Natural killer cell (primary cell): ENCODE measurements around the gene TRIM72. TPM values are rescaled to one million over a fixed set of nuclear protein-coding genes. Genes with fewer than 3 reads are reported as not detected.
"Not testable (repeated sequence)": the region's sequence is repeated elsewhere in the genome, so short reads cannot be mapped to it uniquely, and the experiment has no call there.

Source experiments
- ATAC-seq, 3 donors: fragments of 150-1000 bp in 2 of 3; fragments of 200-7000 bp in 1 of 3; cut with Tn5 transposase; 1 replicate in 1 of 3; 2 replicates in 2 of 3; pipeline ENCODE4 v1.10.0; 2021; ENCODE audit warnings: mild to moderate bottlenecking in 2 of 3, moderate library complexity in 2 of 3
- DNase-seq, 2 donors: peaks; one replicate each; pipeline versions ENCODE4 v3.0.0 to v3.0.0-alpha.2; 2013 to 2021; ENCODE audit warnings: mixed read lengths in 1 of 2
- H3K27ac ChIP-seq: one replicate; pipeline ENCODE4 v1.5.1; 2013; ENCODE audit warnings: mild to moderate bottlenecking, low read length
- H3K27me3 ChIP-seq: one replicate; pipeline ENCODE4 v1.6.1; 2013; ENCODE audit warnings: low read length; ENCODE audit not compliant: control insufficient read depth, insufficient read depth
- H3K36me3 ChIP-seq: one replicate; pipeline ENCODE4 v1.6.1; 2013; ENCODE audit warnings: low read length; ENCODE audit not compliant: control insufficient read depth, insufficient read depth
- H3K4me1 ChIP-seq: one replicate; pipeline ENCODE4 v1.6.1; 2013; ENCODE audit warnings: low read length; ENCODE audit not compliant: control insufficient read depth, insufficient read depth
- H3K4me3 ChIP-seq: one replicate; pipeline ENCODE4 v1.5.1; 2013; ENCODE audit warnings: low read length
- H3K9me3 ChIP-seq: one replicate; pipeline ENCODE4 v1.6.1; 2013; ENCODE audit warnings: low read length; ENCODE audit not compliant: control insufficient read depth, insufficient read depth
- H3K27ac Mint-ChIP-seq, 2 donors: one replicate each; pipeline ENCODE4 v1.8.0; 2022; ENCODE audit warnings: mild to moderate bottlenecking in 2 of 2, mixed read lengths in 2 of 2, moderate library complexity in 1 of 2
- H3K27me3 Mint-ChIP-seq, 2 donors: one replicate each; pipeline ENCODE4 v1.8.0; 2022; ENCODE audit warnings: low read depth in 2 of 2, mixed read lengths in 2 of 2
- H3K36me3 Mint-ChIP-seq: one replicate; pipeline ENCODE4 v1.8.0; 2022; ENCODE audit warnings: mixed read lengths
- H3K4me1 Mint-ChIP-seq, 2 donors: one replicate each; pipeline ENCODE4 v1.8.0; 2022; ENCODE audit warnings: mixed read lengths in 2 of 2
- H3K4me3 Mint-ChIP-seq: one replicate; pipeline ENCODE4 v1.8.0; 2022; ENCODE audit warnings: mild to moderate bottlenecking, moderate library complexity, mixed read lengths
- H3K9me3 Mint-ChIP-seq, 2 donors: one replicate each; pipeline ENCODE4 v1.8.0; 2022; ENCODE audit warnings: mixed read lengths in 2 of 2
- CTCF ChIP-seq: fragments of 200-600 bp; IDR thresholded peaks from one replicate; pipeline ENCODE4 v1.8.0; 2022; ENCODE audit warnings: antibody characterized with exemption
- WGBS: methylation state at CpG from one replicate; pipeline ENCODE4 v1.1.7; 2013; ENCODE audit warnings: missing lambda C conversion rate; ENCODE audit not compliant: insufficient coverage; 5-methylcytosine and 5-hydroxymethylcytosine counted together
- intact Hi-C: fragments of 100-400 bp; cut with micrococcal nuclease; formaldehyde crosslinking; loops from one replicate; pipeline ENCODE4 v1.14.2; 2022
- total RNA-seq, 4 donors: library from RNA; stranded (reverse); fragments of 120-200 nt in 1 of 4; gene quantifications; one replicate each; pipeline versions ENCODE4 v1.2.3 to v1.2.4, GENCODE V29; 2013 to 2022

The TRIM72 gene
- total RNA-seq, 3 donors from 2014 or later (not counting 1 experiment from before 2014, with no cell fraction given) = 0.05 to 0.07 TPM; not detected in 1

- intact Hi-C loops = no loop called here
- no peak for ATAC-seq
- no peak for DNase-seq
- Mint-ChIP-seq H3K4me3 (no peak overlapping the region), H3K36me3 (peaks cover 24% of the 10 kb centered on the region), H3K4me1 (peaks cover 44% of the 10 kb centered on the region in 2 donors), H3K9me3 (no peaks in the 10 kb centered on the region), H3K27me3 (no peaks in the 10 kb centered on the region), H3K27ac (peak overlapping the region; percentile 92 to 98)
- H3K27ac ChIP-seq = no peak overlapping the region
- no peak overlapping the region for H3K4me3 ChIP-seq
- no peaks in the 10 kb centered on the region for H3K27me3 ChIP-seq
- peaks cover 34% of the 10 kb centered on the region for H3K4me1 ChIP-seq
- WGBS = 85% methylated on average over 10 of the region's 10 CpGs
- no peaks in the 10 kb centered on the region for H3K9me3 ChIP-seq
- H3K36me3 ChIP-seq = peaks cover 72% of the 10 kb centered on the region
- TF ChIP-seq CTCF = no peak
Measured at GRCh38 chr16:31268891-31269290, 55.0 kb downstream of the TRIM72 start.

GRCh38 chr16:31269541-31269940, 55.6 kb downstream of the TRIM72 start:
- WGBS = 97% methylated on average over 2 of the region's 2 CpGs
- Histone ChIP-seq H3K4me1 (peaks cover 28% of the 10 kb centered on the region), H3K9me3 (no peaks in the 10 kb centered on the region), H3K36me3 (peaks cover 76% of the 10 kb centered on the region), H3K4me3 (no peak overlapping the region), H3K27ac (no peak overlapping the region), H3K27me3 (no peaks in the 10 kb centered on the region)
- Mint-ChIP-seq H3K4me3 (no peak overlapping the region), H3K27ac (peak overlapping the region; percentile 92 to 98), H3K27me3 (no peaks in the 10 kb centered on the region), H3K9me3 (no peaks in the 10 kb centered on the region), H3K36me3 (peaks cover 25% of the 10 kb centered on the region), H3K4me1 (peaks cover 44% of the 10 kb centered on the region in 2 donors)
- TF ChIP-seq CTCF = no peak
- ATAC-seq (no peak), DNase-seq (no peak)
- intact Hi-C loops = no loop called here

- H3K9me3 ChIP-seq, ATAC-seq, H3K27me3 ChIP-seq, DNase-seq, intact Hi-C loops, H3K9me3 Mint-ChIP-seq, H3K27me3 Mint-ChIP-seq, H3K4me3 Mint-ChIP-seq, H3K27ac ChIP-seq, H3K4me3 ChIP-seq: not testable (repeated sequence)
- peaks cover 23% of the 10 kb centered on the region for H3K4me1 ChIP-seq
- Mint-ChIP-seq H3K4me1 (peaks cover 43 to 46% of the 10 kb centered on the region in 2 donors), H3K27ac (peak overlapping the region; percentile 92 to 98), H3K36me3 (peaks cover 29% of the 10 kb centered on the region)
- H3K36me3 ChIP-seq = peaks cover 80% of the 10 kb centered on the region
- WGBS = 100% methylated on average over 1 of the region's 3 CpGs
Measured at GRCh38 chr16:31269973-31270372, 56.1 kb downstream of the TRIM72 start.

GRCh38 chr16:31270795-31271194, 56.9 kb downstream of the TRIM72 start:
- no peaks in the 10 kb centered on the region for H3K9me3 ChIP-seq
- Mint-ChIP-seq H3K4me1 (peaks cover 35 to 44% of the 10 kb centered on the region in 2 donors), H3K27me3 (no peaks in the 10 kb centered on the region), H3K4me3 (no peak overlapping the region), H3K36me3 (peaks cover 32% of the 10 kb centered on the region), H3K9me3 (no peaks in the 10 kb centered on the region), H3K27ac (no peak overlapping the region)
- no peak for TF ChIP-seq CTCF
- H3K36me3 ChIP-seq = peaks cover 81% of the 10 kb centered on the region
- no peak overlapping the region for H3K27ac ChIP-seq
- no peaks in the 10 kb centered on the region for H3K27me3 ChIP-seq
- 98% methylated on average over 5 of the region's 5 CpGs for WGBS
- ATAC-seq (no peak), DNase-seq (no peak)
- peaks cover 15% of the 10 kb centered on the region for H3K4me1 ChIP-seq
- intact Hi-C loops = no loop called here
- H3K4me3 ChIP-seq = no peak overlapping the region
